ENCODE results near the gene SELENOH. TPM values are rescaled to one million over a fixed set of nuclear protein-coding genes. Genes with fewer than 3 reads are reported as not detected.

The SELENOH gene
- total and polyA plus RNA-seq, 2 of the 8 experiments (the other 6 are each of a cell fraction or from before 2014, with no cell fraction given), result 243 to 264 TPM

DNA sequence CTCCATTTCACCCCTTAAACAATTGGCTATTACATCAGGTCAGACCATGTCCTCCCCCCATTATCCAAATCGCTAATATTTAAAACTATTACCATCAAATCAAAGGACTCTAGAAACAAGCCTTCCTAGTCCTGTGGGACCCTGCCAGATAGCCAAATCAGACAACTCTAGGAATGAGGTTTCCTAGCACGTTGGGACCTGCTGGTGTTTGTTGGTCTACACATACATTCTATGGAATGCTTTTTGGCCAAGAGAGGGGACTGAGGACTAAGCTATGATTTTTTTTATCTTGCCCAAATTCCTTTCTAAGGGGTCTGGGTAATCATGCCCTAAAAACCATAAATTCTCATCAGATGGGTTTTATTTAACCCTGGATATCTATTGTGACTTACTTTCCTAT is 14.1 kb upstream of the SELENOH start (continued):
- no peak for TF ChIP-seq TAF7 (optimal IDR thresholded peaks at IDR 0.05; ENCODE audit: borderline replicate concordance, low read depth, low read length)
